MM.1S (cell line): Measurements from ENCODE around the gene TSC2.

Source experiments
- EZH2 ChIP-seq: fragments of 300-600 bp; sonication (generic); optimal IDR thresholded peaks from 2 replicates; pipeline ENCODE3; 2017; ENCODE audit warnings: low read depth, mild to moderate bottlenecking, antibody characterized with exemption, low read length, mixed read lengths
- EZH2phosphoT487 ChIP-seq: fragments of 300-600 bp; sonication (generic); IDR thresholded peaks from 2 replicates; pipeline ENCODE4 v1.6.1; 2018; ENCODE audit warnings: antibody characterized with exemption, low read length
- TF ChIP-seq, protein P1 (sequence below): fragments of 300-600 bp; sonication (generic); IDR thresholded peaks from 2 replicates; pipeline ENCODE4 v1.5.1; 2016; ENCODE audit warnings: antibody characterized with exemption, low read length, mixed read lengths

- TF ChIP-seq, protein P1, sequence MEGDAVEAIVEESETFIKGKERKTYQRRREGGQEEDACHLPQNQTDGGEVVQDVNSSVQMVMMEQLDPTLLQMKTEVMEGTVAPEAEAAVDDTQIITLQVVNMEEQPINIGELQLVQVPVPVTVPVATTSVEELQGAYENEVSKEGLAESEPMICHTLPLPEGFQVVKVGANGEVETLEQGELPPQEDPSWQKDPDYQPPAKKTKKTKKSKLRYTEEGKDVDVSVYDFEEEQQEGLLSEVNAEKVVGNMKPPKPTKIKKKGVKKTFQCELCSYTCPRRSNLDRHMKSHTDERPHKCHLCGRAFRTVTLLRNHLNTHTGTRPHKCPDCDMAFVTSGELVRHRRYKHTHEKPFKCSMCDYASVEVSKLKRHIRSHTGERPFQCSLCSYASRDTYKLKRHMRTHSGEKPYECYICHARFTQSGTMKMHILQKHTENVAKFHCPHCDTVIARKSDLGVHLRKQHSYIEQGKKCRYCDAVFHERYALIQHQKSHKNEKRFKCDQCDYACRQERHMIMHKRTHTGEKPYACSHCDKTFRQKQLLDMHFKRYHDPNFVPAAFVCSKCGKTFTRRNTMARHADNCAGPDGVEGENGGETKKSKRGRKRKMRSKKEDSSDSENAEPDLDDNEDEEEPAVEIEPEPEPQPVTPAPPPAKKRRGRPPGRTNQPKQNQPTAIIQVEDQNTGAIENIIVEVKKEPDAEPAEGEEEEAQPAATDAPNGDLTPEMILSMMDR: no peak
- TF ChIP-seq EZH2: no peak
- TF ChIP-seq EZH2phosphoT487: no peak
Measured at GRCh38 chr16:2076072-2076865, 28.5 kb downstream of the TSC2 start.
